Measurements from ENCODE around the gene LYVE1.

The LYVE1 gene

GRCh38 chr11:10556590-10556989, 11.9 kb downstream of the LYVE1 start:
- DNase-seq (ENCODE audit: low spot score): no peak

GRCh38 chr11:10551845-10552352, 16.6 kb downstream of the LYVE1 start:
- no peak for DNase-seq (ENCODE audit: low spot score)

GRCh38 chr11:10551290-10551592, 17.2 kb downstream of the LYVE1 start:
- no peak for DNase-seq (ENCODE audit: low spot score)

- no peak for DNase-seq (ENCODE audit: low spot score)
Measured at GRCh38 chr11:10550503-10551289, 17.8 kb downstream of the LYVE1 start.

- DNase-seq (ENCODE audit: low spot score): no peak
Measured at GRCh38 chr11:10544491-10545465, 23.7 kb downstream of the LYVE1 start.

- DNase-seq (ENCODE audit: low spot score): no peak
Measured at GRCh38 chr11:10543782-10544181, 24.7 kb downstream of the LYVE1 start.

GRCh38 chr11:10542776-10543175, 25.7 kb downstream of the LYVE1 start:
- DNase-seq (ENCODE audit: low spot score): no peak

GRCh38 chr11:10541561-10541930, 26.9 kb downstream of the LYVE1 start:
- DNase-seq (ENCODE audit: low spot score): no peak

- peak; percentile 98 for DNase-seq (ENCODE audit: low spot score)
Measured at GRCh38 chr11:10540915-10541560, 27.4 kb downstream of the LYVE1 start, which contains the start of gene RNF141. TSS of gene RNF141 (minus strand) at chr11:10541187. CDS start at chr11:10534158, 7,029 bp downstream.

GRCh38 chr11:10540546-10540914, 27.9 kb downstream of the LYVE1 start:
- DNase-seq (ENCODE audit: low spot score): no peak

- no peak for DNase-seq (ENCODE audit: low spot score)
Measured at GRCh38 chr11:10539339-10539738, 29.1 kb downstream of the LYVE1 start.

- no peak for DNase-seq (ENCODE audit: low spot score)
Measured at GRCh38 chr11:10538924-10539323, 29.5 kb downstream of the LYVE1 start.

- no peak for DNase-seq (ENCODE audit: low spot score)
Measured at GRCh38 chr11:10537600-10537999, 30.9 kb downstream of the LYVE1 start.

GRCh38 chr11:10534316-10534715, 34.1 kb downstream of the LYVE1 start:
- no peak for DNase-seq (ENCODE audit: low spot score)

GRCh38 chr11:10533323-10533722, 35.1 kb downstream of the LYVE1 start:
- DNase-seq (ENCODE audit: low spot score): no peak

- no peak for DNase-seq (ENCODE audit: low spot score)
Measured at GRCh38 chr11:10532526-10532925, 35.9 kb downstream of the LYVE1 start.

- DNase-seq (ENCODE audit: low spot score): no peak
Measured at GRCh38 chr11:10529279-10529678, 39.2 kb downstream of the LYVE1 start.

GRCh38 chr11:10528121-10528520, 40.3 kb downstream of the LYVE1 start:
- no peak for DNase-seq (ENCODE audit: low spot score)

GRCh38 chr11:10526974-10527918, 41.2 kb downstream of the LYVE1 start:
- DNase-seq (ENCODE audit: low spot score): no peak

- DNase-seq (ENCODE audit: low spot score): no peak
Measured at GRCh38 chr11:10524471-10524870, 44.0 kb downstream of the LYVE1 start.

GRCh38 chr11:10522921-10523320, 45.5 kb downstream of the LYVE1 start:
- DNase-seq (ENCODE audit: low spot score): no peak

Data from left forelimb (tissue), 1 donor.